Mammary microvascular endothelial cell (primary cell): ENCODE measurements around the gene GOLGB1. TPM values are rescaled to one million over a fixed set of nuclear protein-coding genes. Genes with fewer than 3 reads are reported as not detected.

Experiments
- total RNA-seq: library from RNA; depleted of rRNA; stranded (reverse); fragments of >200 nt; gene quantifications from 2 replicates; pipeline ENCODE4 v1.2.3, GENCODE V29; 2015

GOLGB1 gene
- total RNA-seq, result 18.8 and 19.1 TPM in 2 replicates

GRCh38 chr3:121749276-121750086 is at the start of gene GOLGB1:
GOLGB1 (minus strand) TSS chr3:121749741; CDS start chr3:121730971, 18,770 bp downstream.

GRCh38 chr3:121660356-121661171 is 89.0 kb downstream of the GOLGB1 start, which contains the start of gene HCLS1:
HCLS1 (minus strand) TSS chr3:121660903; CDS start chr3:121658347, 2,556 bp downstream.

Other genes starting within 250 kb of the GOLGB1 start
- 5.4 and 5.8 TPM in 2 replicates for gene POLQ, start 203.8 kb downstream of the GOLGB1 start, total RNA-seq
- gene ARGFX, start 181.8 kb downstream of the GOLGB1 start, total RNA-seq, result not detected in 2 replicates
- not detected in 2 replicates for gene FBXO40, start 156.4 kb downstream of the GOLGB1 start, total RNA-seq
- 82.7 and 84.5 TPM in 2 replicates for gene HCLS1, start 88.8 kb downstream of the GOLGB1 start, total RNA-seq
- 10.0 and 15.5 TPM in 2 replicates for gene IQCB1, start 85.3 kb upstream of the GOLGB1 start, total RNA-seq
- 0.60 and 1.3 TPM in 2 replicates for gene EAF2, start 85.5 kb upstream of the GOLGB1 start, total RNA-seq
- gene SLC15A2, start 144.7 kb upstream of the GOLGB1 start, total RNA-seq, result 0.10 TPM in 1 of 2 replicates, not detected in the other